Inferior parietal cortex (tissue), 1 donor: ENCODE measurements around the gene FKBP4.

Experiments used
- DNase-seq: peaks from one replicate; pipeline ENCODE4 v3.0.0-alpha.2; 2016; ENCODE audit errors: extremely low spot score

FKBP4 gene

DNA sequence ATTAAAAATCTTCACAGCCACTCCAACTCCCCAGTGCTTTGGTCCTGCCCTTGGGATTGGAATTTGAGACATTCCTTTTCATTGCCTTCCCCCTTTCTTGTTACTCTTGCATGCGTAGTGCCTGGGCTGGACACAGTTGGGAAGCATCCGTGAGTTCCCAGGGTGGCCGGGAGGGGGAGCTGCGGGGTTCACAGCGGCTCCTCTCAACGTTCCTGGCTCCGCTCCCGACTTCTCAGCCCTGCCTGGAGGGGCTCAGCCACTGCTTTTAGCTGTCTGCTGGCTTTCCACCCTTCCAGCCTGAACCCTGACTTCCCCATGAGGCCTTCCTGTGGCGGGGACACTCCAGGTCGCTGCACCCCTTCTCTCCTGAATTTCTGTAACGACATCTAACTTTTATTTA is 58.9 kb downstream of the FKBP4 start:
- DNase-seq, result peak; percentile 75
